Measurements from ENCODE around the gene SHBG.

SHBG gene

DNA sequence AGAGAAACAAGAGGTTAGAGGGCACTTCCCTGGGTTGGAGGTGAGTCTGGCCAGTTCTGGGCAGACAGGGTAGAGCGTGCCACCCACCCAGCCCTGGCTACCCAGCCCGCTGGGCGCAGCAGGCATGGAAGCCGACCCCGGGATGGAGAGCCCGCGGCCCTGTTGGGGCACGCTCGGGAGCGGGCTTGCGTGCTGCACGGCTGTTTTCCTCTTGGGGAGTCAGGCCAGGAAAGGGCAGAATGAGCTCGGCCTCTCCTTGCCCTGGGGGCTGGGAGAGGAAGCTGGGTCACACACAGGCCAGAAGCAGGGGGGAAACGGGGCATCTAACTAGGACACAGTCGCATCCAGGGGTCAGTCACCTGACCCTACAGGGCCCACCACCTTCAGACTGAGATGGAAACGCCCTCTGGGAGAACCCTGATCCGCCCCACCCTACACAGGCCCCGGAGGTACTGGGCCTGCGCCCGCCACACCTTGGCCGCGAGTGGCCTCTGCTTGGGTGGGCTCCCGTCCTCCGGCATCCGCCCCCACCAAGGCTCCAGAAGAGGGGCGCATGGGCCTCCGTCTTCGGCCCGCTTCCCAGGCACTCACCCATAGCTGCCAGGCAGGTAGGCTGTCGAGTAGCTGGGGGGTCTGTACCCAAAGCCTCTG, 41.3 kb upstream of the SHBG start:
- peak overlapping the region; percentile 65 for H4K91ac ChIP-seq (ENCODE audit: low read depth, low read length)
- peaks cover 8% of the 10 kb centered on the region for H3K79me2 ChIP-seq (ENCODE audit: control insufficient read depth, insufficient read depth, low read length, poor library complexity)
- H3K4ac ChIP-seq (ENCODE audit: low read depth, low read length) = peak overlapping the region; percentile 9
- peak overlapping the region; percentile 85 for H3K4me2 ChIP-seq (ENCODE audit: low read length)
- no peak for DNase-seq
- no peak overlapping the region for H2BK120ac ChIP-seq (ENCODE audit: insufficient read depth, low read length, poor library complexity)
- H3K27ac ChIP-seq (ENCODE audit: low read depth, low read length) = no peak overlapping the region
- peaks cover 4% of the 10 kb centered on the region for H3K9me3 ChIP-seq (ENCODE audit: insufficient read depth, low read depth, low read length)
- H2BK5ac ChIP-seq (ENCODE audit: low read depth, low read length, poor library complexity) = peak overlapping the region; percentile 38
- no peak overlapping the region for H3K23ac ChIP-seq (ENCODE audit: low read length)
- no CpG with 5 or more reads among the region's 30 CpGs for WGBS (ENCODE audit: extremely low coverage, insufficient coverage, insufficient read length)
- peak overlapping the region; percentile 32 for H2AK5ac ChIP-seq (ENCODE audit: low read length)
- H4K12ac ChIP-seq (ENCODE audit: low read depth, low read length) = peak overlapping the region; percentile 27
- H2AFZ ChIP-seq (ENCODE audit: insufficient read depth, low read length, poor library complexity) = peak overlapping the region; percentile 50
- H3K14ac ChIP-seq (ENCODE audit: low read length) = peak overlapping the region; percentile 38
- H2BK12ac ChIP-seq (ENCODE audit: low read length) = peak overlapping the region; percentile 61
- H3K79me1 ChIP-seq (ENCODE audit: low read length) = peaks cover 15% of the 10 kb centered on the region
- H3K4me3 ChIP-seq (ENCODE audit: low read depth, low read length) = peak overlapping the region; percentile 38
- peaks cover 47 to 54% of the 10 kb centered on the region in 2 experiments for H3K36me3 ChIP-seq (ENCODE audit: control insufficient read depth in 1 of 2, insufficient read depth in 2 of 2, low read length in 2 of 2)
- peak overlapping the region; percentile 54 for H4K8ac ChIP-seq (ENCODE audit: low read depth, low read length)
- peak overlapping the region; percentile 77 for H3K18ac ChIP-seq (ENCODE audit: low read length)
- H3K27me3 ChIP-seq (ENCODE audit: insufficient read depth, low read length) = no peaks in the 10 kb centered on the region
- peaks cover 35 to 36% of the 10 kb centered on the region in 2 experiments for H3K4me1 ChIP-seq (ENCODE audit: control insufficient read depth in 1 of 2, insufficient read depth in 2 of 2, low read length in 2 of 2)
- H3K9ac ChIP-seq (ENCODE audit: low read length) = peak overlapping the region; percentile 11

DNA sequence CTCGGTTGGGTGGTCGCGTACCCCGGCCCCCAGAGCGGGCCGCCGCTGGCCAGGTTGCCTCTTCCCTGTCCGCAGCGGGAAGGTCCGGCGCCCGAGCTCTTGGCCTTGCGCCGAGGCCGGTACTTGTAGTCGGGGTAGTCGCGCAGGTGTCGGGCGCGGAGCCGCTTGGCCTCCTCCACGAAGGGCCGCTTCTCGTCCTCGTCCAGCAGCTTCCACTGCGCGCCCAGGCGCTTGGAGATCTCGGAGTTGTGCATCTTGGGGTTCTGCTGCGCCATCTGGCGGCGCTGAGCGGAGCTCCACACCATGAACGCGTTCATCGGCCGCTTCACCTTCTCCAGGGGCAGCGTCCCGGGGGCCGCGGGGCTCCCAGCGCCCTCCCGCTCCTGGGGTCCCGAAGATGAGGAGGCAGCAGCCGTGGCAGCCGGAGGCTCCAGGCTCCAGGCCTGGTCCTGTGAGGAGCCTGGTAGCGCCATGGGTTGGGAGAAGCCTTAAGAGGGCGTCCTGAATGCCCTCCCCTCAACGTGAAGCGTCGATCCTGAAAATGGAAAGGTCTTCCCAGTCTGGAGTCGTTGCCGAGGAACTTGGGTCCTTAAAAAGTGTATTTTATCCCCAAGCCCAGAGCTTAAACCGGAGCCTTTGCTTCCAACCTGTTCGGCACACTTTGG, 40.6 kb upstream of the SHBG start:
- H3K9ac ChIP-seq (ENCODE audit: low read length) = peak overlapping the region; percentile 80
- H3K18ac ChIP-seq (ENCODE audit: low read length) = peak overlapping the region; percentile 77
- peak overlapping the region; percentile 41 for H2BK12ac ChIP-seq (ENCODE audit: low read length)
- peaks cover 33 to 34% of the 10 kb centered on the region in 2 experiments for H3K4me1 ChIP-seq (ENCODE audit: control insufficient read depth in 1 of 2, insufficient read depth in 2 of 2, low read length in 2 of 2)
- peak overlapping the region; percentile 57 for H4K8ac ChIP-seq (ENCODE audit: low read depth, low read length)
- peak overlapping the region; percentile 50 for H2AFZ ChIP-seq (ENCODE audit: insufficient read depth, low read length, poor library complexity)
- DNase-seq = peak; percentile 72 to 85
- peaks cover 6% of the 10 kb centered on the region for H3K79me2 ChIP-seq (ENCODE audit: control insufficient read depth, insufficient read depth, low read length, poor library complexity)
- no peak overlapping the region for H3K23ac ChIP-seq (ENCODE audit: low read length)
- H3K9me3 ChIP-seq (ENCODE audit: insufficient read depth, low read depth, low read length) = peaks cover 4% of the 10 kb centered on the region
- peak overlapping the region; percentile 24 for H3K4ac ChIP-seq (ENCODE audit: low read depth, low read length)
- H3K4me2 ChIP-seq (ENCODE audit: low read length) = peak overlapping the region; percentile 85
- H2BK5ac ChIP-seq (ENCODE audit: low read depth, low read length, poor library complexity) = peak overlapping the region; percentile 42
- H3K4me3 ChIP-seq (ENCODE audit: low read depth, low read length) = peak overlapping the region; percentile 68
- no peak overlapping the region for H4K12ac ChIP-seq (ENCODE audit: low read depth, low read length)
- H3K79me1 ChIP-seq (ENCODE audit: low read length) = peaks cover 10% of the 10 kb centered on the region
- H3K27me3 ChIP-seq (ENCODE audit: insufficient read depth, low read length) = no peaks in the 10 kb centered on the region
- H2BK120ac ChIP-seq (ENCODE audit: insufficient read depth, low read length, poor library complexity) = peak overlapping the region; percentile 75
- H3K36me3 ChIP-seq (ENCODE audit: control insufficient read depth in 1 of 2, insufficient read depth in 2 of 2, low read length in 2 of 2) = peaks cover 49 to 59% of the 10 kb centered on the region in 2 experiments
- peak overlapping the region; percentile 55 for H3K14ac ChIP-seq (ENCODE audit: low read length)
- no CpG with 5 or more reads among the region's 56 CpGs for WGBS (ENCODE audit: extremely low coverage, insufficient coverage, insufficient read length)
- peak overlapping the region; percentile 65 for H4K91ac ChIP-seq (ENCODE audit: low read depth, low read length)
- H3K27ac ChIP-seq (ENCODE audit: low read depth, low read length) = peak overlapping the region; percentile 81
- H2AK5ac ChIP-seq (ENCODE audit: low read length) = peak overlapping the region; percentile 86

DNA sequence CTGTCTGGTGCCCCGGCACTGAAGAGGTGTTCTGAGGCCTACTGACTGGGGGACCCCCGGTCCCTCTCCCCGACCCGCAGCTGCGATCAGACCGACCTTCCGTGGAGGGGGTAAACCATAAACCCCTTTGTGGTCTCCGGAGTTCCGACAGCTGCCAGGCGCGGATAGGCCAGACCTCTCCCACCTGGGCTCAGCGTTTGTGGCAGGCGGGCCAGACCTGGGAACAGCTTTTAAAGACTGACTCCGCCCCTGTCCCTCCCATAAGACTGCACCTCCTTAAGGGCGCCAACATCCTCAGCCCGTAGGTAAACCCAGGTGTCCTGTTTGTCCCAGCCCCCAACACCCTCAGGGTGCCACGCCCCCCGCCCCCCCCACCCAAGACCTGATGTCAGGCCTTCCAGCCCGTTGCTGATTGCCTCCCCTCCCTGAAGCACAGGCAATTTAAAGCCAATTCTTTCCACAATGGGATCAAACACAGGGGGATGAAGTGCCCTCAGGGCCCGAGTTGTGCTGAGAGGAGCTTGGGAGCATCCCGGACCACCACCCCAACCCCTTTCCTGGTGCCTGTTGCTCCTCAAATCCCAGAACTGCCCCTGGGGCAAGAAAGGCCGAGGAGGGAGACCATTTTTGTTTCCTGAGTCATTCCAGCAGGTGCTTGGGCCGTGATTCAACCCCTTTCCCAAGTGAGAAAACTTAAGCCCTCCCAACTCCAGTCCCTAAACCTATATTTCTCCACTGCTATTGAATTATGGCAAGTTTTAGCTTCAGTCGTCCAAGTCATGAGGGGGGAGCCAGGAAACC, 39.8 kb upstream of the SHBG start, which contains the start of gene SOX15:
Gene SOX15 (minus strand): TSS at position 204 of the 801 bp plus-strand sequence. CDS start 418 bp downstream, outside the sequence.
- Histone ChIP-seq H4K12ac (ENCODE audit: low read depth, low read length) (peak within 1 kb of the TSS; percentile 27), H3K79me2 (ENCODE audit: control insufficient read depth, insufficient read depth, low read length, poor library complexity) (peaks cover 4% of the 10 kb centered on the region), H3K14ac (ENCODE audit: low read length) (peak within 1 kb of the TSS; percentile 55), H3K4ac (ENCODE audit: low read depth, low read length) (peak within 1 kb of the TSS; percentile 24), H3K9me3 (ENCODE audit: insufficient read depth, low read depth, low read length) (peaks cover 4% of the 10 kb centered on the region), H2BK12ac (ENCODE audit: low read length) (peak within 1 kb of the TSS; percentile 41), H3K36me3 (ENCODE audit: control insufficient read depth in 1 of 2, insufficient read depth in 2 of 2, low read length in 2 of 2) (peaks cover 56 to 65% of the 10 kb centered on the region in 2 experiments), H3K18ac (ENCODE audit: low read length) (peak within 1 kb of the TSS; percentile 77), H3K23ac (ENCODE audit: low read length) (no peak within 1 kb of the TSS), H2BK5ac (ENCODE audit: low read depth, low read length, poor library complexity) (peak within 1 kb of the TSS; percentile 55), H4K91ac (ENCODE audit: low read depth, low read length) (peak within 1 kb of the TSS; percentile 65), H2BK120ac (ENCODE audit: insufficient read depth, low read length, poor library complexity) (peak within 1 kb of the TSS; percentile 75), H4K8ac (ENCODE audit: low read depth, low read length) (peak within 1 kb of the TSS; percentile 57), H3K79me1 (ENCODE audit: low read length) (peaks cover 8% of the 10 kb centered on the region), H3K27me3 (ENCODE audit: insufficient read depth, low read length) (no peaks in the 10 kb centered on the region), H3K27ac (ENCODE audit: low read depth, low read length) (peak within 1 kb of the TSS; percentile 81), H2AFZ (ENCODE audit: insufficient read depth, low read length, poor library complexity) (peak within 1 kb of the TSS; percentile 50), H3K9ac (ENCODE audit: low read length) (peak within 1 kb of the TSS; percentile 80), H3K4me1 (ENCODE audit: control insufficient read depth in 1 of 2, insufficient read depth in 2 of 2, low read length in 2 of 2) (peaks cover 30 to 31% of the 10 kb centered on the region in 2 experiments), H2AK5ac (ENCODE audit: low read length) (peak within 1 kb of the TSS; percentile 86), H3K4me3 (ENCODE audit: low read depth, low read length) (peak within 1 kb of the TSS; percentile 68), H3K4me2 (ENCODE audit: low read length) (peak within 1 kb of the TSS; percentile 85)
- peak; percentile 69 to 82 for DNase-seq
- WGBS (ENCODE audit: extremely low coverage, insufficient coverage, insufficient read length) = no CpG with 5 or more reads among the region's 24 CpGs

DNA sequence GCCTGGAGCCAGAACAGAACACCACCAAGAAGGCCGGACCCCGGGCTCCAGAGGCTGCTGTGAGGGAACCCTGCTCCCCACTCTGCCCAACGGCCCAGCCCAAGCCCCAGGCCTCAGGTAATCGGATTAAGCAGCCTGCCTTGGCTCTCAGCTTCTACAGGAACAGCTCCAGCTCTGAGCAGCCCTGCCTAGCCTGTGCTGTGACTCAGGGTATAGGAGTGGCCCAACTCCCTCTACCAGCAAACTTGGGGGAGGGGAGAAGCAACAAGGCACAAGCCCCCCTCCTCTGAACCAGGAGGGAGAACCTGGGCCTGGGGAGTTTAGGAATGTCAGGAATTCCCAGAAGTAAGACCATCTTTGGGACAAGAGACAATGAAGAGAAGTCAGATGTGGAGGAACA, 39.2 kb upstream of the SHBG start:
- H3K18ac ChIP-seq (ENCODE audit: low read length) = no peak overlapping the region
- no peak for DNase-seq
- H3K79me2 ChIP-seq (ENCODE audit: control insufficient read depth, insufficient read depth, low read length, poor library complexity) = peaks cover 4% of the 10 kb centered on the region
- no peak overlapping the region for H3K4me3 ChIP-seq (ENCODE audit: low read depth, low read length)
- peak overlapping the region; percentile 29 for H2BK120ac ChIP-seq (ENCODE audit: insufficient read depth, low read length, poor library complexity)
- H4K91ac ChIP-seq (ENCODE audit: low read depth, low read length) = peak overlapping the region; percentile 58
- H3K14ac ChIP-seq (ENCODE audit: low read length) = peak overlapping the region; percentile 51
- no peaks in the 10 kb centered on the region for H3K27me3 ChIP-seq (ENCODE audit: insufficient read depth, low read length)
- H3K9ac ChIP-seq (ENCODE audit: low read length) = no peak overlapping the region
- peaks cover 62 to 70% of the 10 kb centered on the region in 2 experiments for H3K36me3 ChIP-seq (ENCODE audit: control insufficient read depth in 1 of 2, insufficient read depth in 2 of 2, low read length in 2 of 2)
- H3K4ac ChIP-seq (ENCODE audit: low read depth, low read length) = no peak overlapping the region
- H2BK12ac ChIP-seq (ENCODE audit: low read length) = peak overlapping the region; percentile 6
- H4K12ac ChIP-seq (ENCODE audit: low read depth, low read length) = no peak overlapping the region
- H3K4me2 ChIP-seq (ENCODE audit: low read length) = peak overlapping the region; percentile 85
- no CpG with 5 or more reads among the region's 4 CpGs for WGBS (ENCODE audit: extremely low coverage, insufficient coverage, insufficient read length)
- H2AFZ ChIP-seq (ENCODE audit: insufficient read depth, low read length, poor library complexity) = no peak overlapping the region
- no peak overlapping the region for H4K8ac ChIP-seq (ENCODE audit: low read depth, low read length)
- peak overlapping the region; percentile 81 for H3K27ac ChIP-seq (ENCODE audit: low read depth, low read length)
- no peak overlapping the region for H2AK5ac ChIP-seq (ENCODE audit: low read length)
- H3K4me1 ChIP-seq (ENCODE audit: control insufficient read depth in 1 of 2, insufficient read depth in 2 of 2, low read length in 2 of 2) = peaks cover 30 to 31% of the 10 kb centered on the region in 2 experiments
- peaks cover 8% of the 10 kb centered on the region for H3K79me1 ChIP-seq (ENCODE audit: low read length)
- H3K9me3 ChIP-seq (ENCODE audit: insufficient read depth, low read depth, low read length) = peaks cover 4% of the 10 kb centered on the region
- H2BK5ac ChIP-seq (ENCODE audit: low read depth, low read length, poor library complexity) = peak overlapping the region; percentile 55
- no peak overlapping the region for H3K23ac ChIP-seq (ENCODE audit: low read length)
